OCI-LY7 (cell line): ENCODE data around the gene MPEG1. TPM values are rescaled to one million over a fixed set of nuclear protein-coding genes. Genes with fewer than 3 reads are reported as not detected.
A peak's percentile ranks its signal among the peaks of the same experiment; 100 is the strongest.

ENCODE experiments used
- BruUV-seq: library from RNA; stranded (reverse); fragments of 400-500 nt; replicated peaks from 2 replicates; lab custom pipeline; 2021; lab: Mats Ljungman, UMichigan
- CTCF ChIA-PET: fragments of 300-600 bp; sonication (Branson Sonifier 250); formaldehyde crosslinking; loops from one replicate; lab custom pipeline; 2022; ENCODE audit warnings: antibody characterized with exemption; ENCODE audit not compliant: unreplicated experiment; lab: Charles Lee
- POLR2A ChIA-PET: fragments of 300-600 bp; sonication (Branson Sonifier 250); formaldehyde crosslinking; loops from one replicate; lab custom pipeline; 2022; ENCODE audit warnings: antibody characterized with exemption; lab: Charles Lee
- DNase-seq: peaks from one replicate; pipeline ENCODE4 v3.0.0-alpha.2; 2015; ENCODE audit warnings: low spot score
- H2AFZ ChIP-seq: fragments of 200-600 bp; sonication (generic), shearing (Covaris generic); 2 replicates; pipeline ENCODE4 v1.6.1; 2014; ENCODE audit warnings: mild to moderate bottlenecking, antibody characterized with exemption, low read length, moderate library complexity
- H3K27ac ChIP-seq: fragments of 200-600 bp; sonication (generic); 2 replicates; pipeline ENCODE4 v1.5.1; 2014; ENCODE audit warnings: mixed run types, low read depth, mild to moderate bottlenecking, moderate library complexity, low read length, inconsistent platforms; ENCODE audit not compliant: poor library complexity, severe bottlenecking
- H3K36me3 ChIP-seq: fragments of 200-600 bp; sonication (generic); 2 replicates; pipeline ENCODE4 v1.6.1; 2014; ENCODE audit warnings: mild to moderate bottlenecking, antibody characterized with exemption, low read length, moderate library complexity, mixed read lengths; ENCODE audit not compliant: insufficient read depth
- H3K4me1 ChIP-seq: fragments of 200-600 bp; sonication (generic); 2 replicates; pipeline ENCODE4 v1.5.1; 2014; ENCODE audit warnings: mild to moderate bottlenecking, low read length; ENCODE audit not compliant: insufficient read depth, poor library complexity, severe bottlenecking
- H3K4me2 ChIP-seq: fragments of 200-600 bp; sonication (generic); 2 replicates; pipeline ENCODE4 v1.6.1; 2014; ENCODE audit warnings: mild to moderate bottlenecking, low read length
- H3K4me3 ChIP-seq: fragments of 200-600 bp; sonication (generic); 2 replicates; pipeline ENCODE4 v1.5.1; 2014; ENCODE audit warnings: mild to moderate bottlenecking, low read depth, low read length; ENCODE audit not compliant: poor library complexity, severe bottlenecking
- H3K79me2 ChIP-seq: fragments of 200-600 bp; sonication (generic); 2 replicates; pipeline ENCODE4 v1.6.1; 2016; ENCODE audit warnings: low read depth, mild to moderate bottlenecking, low read length, moderate library complexity, mixed read lengths; ENCODE audit not compliant: insufficient read depth
- H3K9me2 ChIP-seq: fragments of 200-600 bp; sonication (generic); 2 replicates; pipeline ENCODE4 v1.6.1; 2016; ENCODE audit warnings: mild to moderate bottlenecking, low read length, mixed read lengths; ENCODE audit not compliant: insufficient read depth
- H3K9me3 ChIP-seq: fragments of 200-600 bp; sonication (generic); 2 replicates; pipeline ENCODE4 v1.6.1; 2014; ENCODE audit warnings: mild to moderate bottlenecking, mixed run types, low read length, mixed read lengths
- H4K20me1 ChIP-seq: fragments of 200-600 bp; sonication (generic); 2 replicates; pipeline ENCODE4 v1.6.1; 2014; ENCODE audit warnings: mild to moderate bottlenecking, antibody characterized with exemption, low read length, moderate library complexity, mixed read lengths; ENCODE audit not compliant: insufficient read depth
- EZH2phosphoT487 ChIP-seq: fragments of 200-600 bp; sonication (generic); IDR thresholded peaks from 2 replicates; pipeline ENCODE4 v1.6.1; 2018; ENCODE audit warnings: low read depth, borderline replicate concordance, mild to moderate bottlenecking, mixed run types, antibody characterized with exemption, low read length, moderate library complexity, mixed read lengths
- intact Hi-C: fragments of 100-400 bp; cut with micrococcal nuclease; formaldehyde crosslinking; loops from one replicate; pipeline ENCODE4 v1.10.0; 2022; ENCODE audit not compliant: unreplicated experiment
- total RNA-seq, 2 experiments: library from RNA; depleted of rRNA in 1 of 2; stranded (reverse); fragments of >200 nt in 1 of 2; shearing (Covaris generic) in 1 of 2; gene quantifications; 2 replicates each; pipeline ENCODE4 v1.2.3, GENCODE V29; 2014 to 2022
- TF ChIP-seq, protein P1 (sequence below): fragments of 200-600 bp; sonication (generic); conservative IDR thresholded peaks from 2 replicates; pipeline ENCODE4 v1.5.1; 2014; ENCODE audit warnings: mild to moderate bottlenecking, antibody characterized with exemption, low read length, moderate library complexity, mixed read lengths

The MPEG1 gene
- total RNA-seq, 2 experiments from 2014 or later, result 0.06 to 12.4 TPM

DNA sequence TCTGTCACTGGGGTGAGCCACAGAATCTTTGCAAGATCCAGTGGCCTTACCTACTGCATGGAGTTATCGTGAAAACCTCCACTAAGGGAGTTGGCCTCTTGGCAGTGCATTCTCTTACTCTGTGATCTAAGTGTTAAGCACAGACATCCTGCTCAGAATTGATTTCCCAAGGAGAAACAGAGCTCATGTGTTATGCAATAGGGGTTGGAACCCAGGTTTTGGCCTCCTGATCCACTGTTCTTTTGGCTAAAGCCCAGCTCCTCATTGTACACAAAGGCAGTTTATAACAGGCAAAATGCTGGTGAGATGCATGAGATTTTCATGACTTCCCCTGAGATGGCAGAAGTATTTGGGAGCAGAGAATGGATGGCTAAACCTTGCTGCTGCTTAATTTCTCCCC, 29.0 kb downstream of the MPEG1 start:
- H3K4me1 ChIP-seq, result peaks cover 13% of the 10 kb centered on the region
- TF ChIP-seq, protein P1, sequence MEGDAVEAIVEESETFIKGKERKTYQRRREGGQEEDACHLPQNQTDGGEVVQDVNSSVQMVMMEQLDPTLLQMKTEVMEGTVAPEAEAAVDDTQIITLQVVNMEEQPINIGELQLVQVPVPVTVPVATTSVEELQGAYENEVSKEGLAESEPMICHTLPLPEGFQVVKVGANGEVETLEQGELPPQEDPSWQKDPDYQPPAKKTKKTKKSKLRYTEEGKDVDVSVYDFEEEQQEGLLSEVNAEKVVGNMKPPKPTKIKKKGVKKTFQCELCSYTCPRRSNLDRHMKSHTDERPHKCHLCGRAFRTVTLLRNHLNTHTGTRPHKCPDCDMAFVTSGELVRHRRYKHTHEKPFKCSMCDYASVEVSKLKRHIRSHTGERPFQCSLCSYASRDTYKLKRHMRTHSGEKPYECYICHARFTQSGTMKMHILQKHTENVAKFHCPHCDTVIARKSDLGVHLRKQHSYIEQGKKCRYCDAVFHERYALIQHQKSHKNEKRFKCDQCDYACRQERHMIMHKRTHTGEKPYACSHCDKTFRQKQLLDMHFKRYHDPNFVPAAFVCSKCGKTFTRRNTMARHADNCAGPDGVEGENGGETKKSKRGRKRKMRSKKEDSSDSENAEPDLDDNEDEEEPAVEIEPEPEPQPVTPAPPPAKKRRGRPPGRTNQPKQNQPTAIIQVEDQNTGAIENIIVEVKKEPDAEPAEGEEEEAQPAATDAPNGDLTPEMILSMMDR, result no peak
- no peak for TF ChIP-seq EZH2phosphoT487
- 0 out of 2 replicates have a peak, but pooled peaks cover 9% of the 10 kb centered on the region for H3K9me3 ChIP-seq
- ChIA-PET CTCF (interaction anchor here (0.6 kb wide), 1 partner anchor 255 kb away, joined by 3 read pairs; no protein-coding TSS in a partner anchor), POLR2A (no interaction called here)
- BruUV-seq, result no TSS peak
- no peaks in the 10 kb centered on the region for H3K9me2 ChIP-seq
- DNase-seq, result no peak
- H4K20me1 ChIP-seq, result no peaks in the 10 kb centered on the region
- H3K4me2 ChIP-seq, result peak overlapping the region; percentile 29; the same call in 1 of the 2 replicates
- no peak overlapping the region for H2AFZ ChIP-seq
- no peaks in the 10 kb centered on the region; the same call in 1 of the 2 replicates for H3K36me3 ChIP-seq
- H3K4me3 ChIP-seq, result no peak overlapping the region
- no peak overlapping the region for H3K27ac ChIP-seq
- H3K79me2 ChIP-seq, result no peaks in the 10 kb centered on the region
- intact Hi-C loops, result no loop called here

DNA sequence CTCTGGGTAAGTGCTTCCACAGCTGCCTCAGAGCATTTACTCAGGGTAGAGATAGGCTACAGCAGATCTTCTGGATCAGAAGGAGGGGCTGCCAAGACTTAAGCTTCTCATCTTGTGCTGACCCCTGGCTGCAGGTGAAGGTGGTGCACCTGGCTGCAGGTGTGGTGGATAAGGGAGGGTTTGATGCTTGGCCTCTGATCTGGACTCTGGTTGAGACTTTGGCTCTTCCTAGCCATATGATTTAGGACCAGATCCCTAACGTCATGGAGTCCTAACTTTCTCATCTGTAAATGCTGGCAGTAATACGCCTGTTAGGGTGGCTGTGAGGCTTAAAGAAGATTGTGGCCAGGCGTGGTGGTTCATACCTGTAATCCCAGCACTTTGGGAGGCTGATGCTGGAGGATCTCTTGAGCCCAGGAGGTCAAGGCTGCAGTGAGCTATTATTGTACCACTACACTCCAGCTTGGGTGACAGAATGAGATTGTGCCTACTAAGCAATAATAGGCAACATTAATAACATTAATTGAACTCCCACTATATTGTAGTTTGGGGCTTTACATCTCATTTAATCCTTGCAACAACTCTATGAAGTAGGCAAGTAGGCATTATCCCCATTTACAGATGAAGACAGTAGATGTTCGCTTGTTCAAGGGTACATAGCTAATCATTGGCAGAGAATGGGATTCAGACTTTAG, 30.1 kb downstream of the MPEG1 start:
- no TSS peak for BruUV-seq
- Histone ChIP-seq H3K27ac (no peak overlapping the region), H3K9me3 (0 out of 2 replicates have a peak, but pooled peaks cover 9% of the 10 kb centered on the region), H4K20me1 (no peaks in the 10 kb centered on the region), H3K36me3 (no peaks in the 10 kb centered on the region; the same call in 1 of the 2 replicates), H3K9me2 (no peaks in the 10 kb centered on the region), H3K4me3 (no peak overlapping the region), H3K4me2 (no peak overlapping the region), H3K4me1 (peaks cover 13% of the 10 kb centered on the region), H2AFZ (no peak overlapping the region), H3K79me2 (no peaks in the 10 kb centered on the region)
- peak; percentile 33 for DNase-seq
- POLR2A ChIA-PET, result no interaction called here
- CTCF ChIA-PET, result no interaction called here
- TF ChIP-seq, protein P1, result peak; percentile 68
- no peak for TF ChIP-seq EZH2phosphoT487
- intact Hi-C loops, result no loop called here
